Sigmoid colon (tissue), 4 donors: ENCODE results near the gene C8A.

Experiments
- EP300 ChIP-seq, 4 donors: sonication (generic); formaldehyde crosslinking; IDR thresholded peaks; one replicate each; pipeline ENCODE4 v1.6.1; 2017; ENCODE audit warnings: antibody characterized with exemption in 4 of 4
- TF ChIP-seq, protein P1 (sequence below), 4 experiments: fragments of 450-650 bp in 3 of 4; fragments of 200-600 bp in 1 of 4; IDR thresholded peaks; one replicate each; pipeline ENCODE4 v1.5.1; 2016 to 2019; ENCODE audit warnings: antibody characterized with exemption in 4 of 4, mild to moderate bottlenecking in 3 of 4, moderate library complexity in 2 of 4

GRCh38 chr1:56933606-56934005 lies 79.0 kb downstream of the C8A start:
- TF ChIP-seq EP300 (IDR thresholded peaks at IDR 0.05) = no peak
- TF ChIP-seq, protein P1, sequence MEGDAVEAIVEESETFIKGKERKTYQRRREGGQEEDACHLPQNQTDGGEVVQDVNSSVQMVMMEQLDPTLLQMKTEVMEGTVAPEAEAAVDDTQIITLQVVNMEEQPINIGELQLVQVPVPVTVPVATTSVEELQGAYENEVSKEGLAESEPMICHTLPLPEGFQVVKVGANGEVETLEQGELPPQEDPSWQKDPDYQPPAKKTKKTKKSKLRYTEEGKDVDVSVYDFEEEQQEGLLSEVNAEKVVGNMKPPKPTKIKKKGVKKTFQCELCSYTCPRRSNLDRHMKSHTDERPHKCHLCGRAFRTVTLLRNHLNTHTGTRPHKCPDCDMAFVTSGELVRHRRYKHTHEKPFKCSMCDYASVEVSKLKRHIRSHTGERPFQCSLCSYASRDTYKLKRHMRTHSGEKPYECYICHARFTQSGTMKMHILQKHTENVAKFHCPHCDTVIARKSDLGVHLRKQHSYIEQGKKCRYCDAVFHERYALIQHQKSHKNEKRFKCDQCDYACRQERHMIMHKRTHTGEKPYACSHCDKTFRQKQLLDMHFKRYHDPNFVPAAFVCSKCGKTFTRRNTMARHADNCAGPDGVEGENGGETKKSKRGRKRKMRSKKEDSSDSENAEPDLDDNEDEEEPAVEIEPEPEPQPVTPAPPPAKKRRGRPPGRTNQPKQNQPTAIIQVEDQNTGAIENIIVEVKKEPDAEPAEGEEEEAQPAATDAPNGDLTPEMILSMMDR (IDR thresholded peaks at IDR 0.05) = no peak
